GM12878 (cell line): Measurements from ENCODE around the gene OGA. TPM values are rescaled to one million over a fixed set of nuclear protein-coding genes. Genes with fewer than 3 reads are reported as not detected.

ENCODE experiments used
- BHLHE40 ChIP-seq, 2 experiments: fragments of 450-650 bp in 1 of 2; IDR thresholded peaks; 2 replicates each; pipeline ENCODE4 v1.6.1; 2011 to 2017; ENCODE audit warnings: low read depth in 2 of 2, borderline replicate concordance in 1 of 2, improper control_type of control experiment in 1 of 2, low read length in 1 of 2, mild to moderate bottlenecking in 1 of 2
- CBX3 ChIP-seq: fragments of 200-600 bp; sonication (generic); IDR thresholded peaks from 2 replicates; pipeline ENCODE4 v1.6.1; 2016; ENCODE audit warnings: low read depth, borderline replicate concordance
- CREM ChIP-seq: IDR thresholded peaks from 2 replicates; pipeline ENCODE4 v1.6.1; 2014; ENCODE audit warnings: antibody characterized with exemption, low read depth
- CUX1 ChIP-seq: IDR thresholded peaks from 2 replicates; pipeline ENCODE4 v1.6.1; 2012; ENCODE audit warnings: improper control_type of control experiment, low read depth, low read length; ENCODE audit not compliant: insufficient replicate concordance
- EGR1 ChIP-seq, 2 experiments: IDR thresholded peaks; 1 replicate in 1 of 2; 2 replicates in 1 of 2; pipeline ENCODE4 v1.6.1; 2011 to 2012; ENCODE audit warnings: low read depth in 2 of 2, low read length in 2 of 2, borderline replicate concordance in 1 of 2, mild to moderate bottlenecking in 1 of 2, moderate library complexity in 1 of 2
- FOXM1 ChIP-seq: IDR thresholded peaks from 2 replicates; pipeline ENCODE4 v1.6.1; 2012; ENCODE audit warnings: low read depth, mild to moderate bottlenecking, inconsistent platforms, low read length, moderate library complexity
- HDGF ChIP-seq: fragments of 450-650 bp; IDR thresholded peaks from 2 replicates; pipeline ENCODE4 v1.6.1; 2016; ENCODE audit warnings: antibody characterized with exemption
- IKZF1 ChIP-seq: fragments of 450-650 bp; conservative IDR thresholded peaks from 2 replicates; pipeline ENCODE4 v1.6.1; 2017; ENCODE audit warnings: antibody characterized with exemption, mild to moderate bottlenecking
- SMAD1 ChIP-seq: fragments of 450-650 bp; IDR thresholded peaks from 2 replicates; pipeline ENCODE4 v1.6.1; 2018; ENCODE audit warnings: mild to moderate bottlenecking, low read depth; ENCODE audit not compliant: partially characterized antibody
- STAT3 ChIP-seq: IDR thresholded peaks from 2 replicates; pipeline ENCODE4 v1.6.1; 2011; ENCODE audit warnings: low read depth, low read length, improper control_type of control experiment
- TCF7 ChIP-seq: IDR thresholded peaks from 2 replicates; pipeline ENCODE4 v1.6.1; 2014; ENCODE audit warnings: antibody characterized with exemption, borderline replicate concordance
- polyA plus RNA-seq, 11 experiments: library from polyadenylated mRNA; depleted of rRNA in 4 of 11; unstranded in 6 of 11; stranded (reverse) in 5 of 11; fragments of >200 nt; fragmentation: Nextera tagmentation in 4 of 11; fragmentation: Illumina TruSeq in 1 of 11; extraction: Ambion mirVana in 4 of 11; extraction: Trizol in 1 of 11; gene quantifications; 1 replicate in 1 of 11; 2 replicates in 10 of 11; pipeline versions ENCODE4 v1.2.1 to v1.2.3, GENCODE V29; 2011 to 2016; ENCODE audit warnings: inconsistent platforms in 2 of 11, missing spikeins in 2 of 11, low read depth in 1 of 11
- total RNA-seq, 4 experiments: library from RNA; depleted of rRNA in 3 of 4; stranded (reverse); fragments of >200 nt in 3 of 4; fragmentation: Illumina TruSeq in 1 of 4; extraction: Trizol in 1 of 4; gene quantifications; 2 replicates each; pipeline versions ENCODE4 v1.2.1 to v1.2.3, GENCODE V29; 2013 to 2021
- TF ChIP-seq, protein P1 (sequence below): fragments of 450-650 bp; formaldehyde crosslinking; IDR thresholded peaks from 2 replicates; pipeline ENCODE4 v1.5.0; 2022; ENCODE audit warnings: mild to moderate bottlenecking, missing genetic modification characterization
- TF ChIP-seq, protein P2 (sequence below): fragments of 150-350 bp; IDR thresholded peaks from 2 replicates; pipeline ENCODE4 v1.6.1; 2014; ENCODE audit warnings: mild to moderate bottlenecking, low read depth, low read length
- TF ChIP-seq, protein P3 (sequence below): fragments of 150-350 bp; IDR thresholded peaks from 2 replicates; pipeline ENCODE4 v1.6.1; 2016; ENCODE audit warnings: low read depth, low read length

OGA gene
- total and polyA plus RNA-seq, 10 of the 15 experiments (the other 5 are each of a cell fraction or from before 2014, with no cell fraction given): 23.0 to 145 (median 85.2) TPM

- TF ChIP-seq, protein P1, sequence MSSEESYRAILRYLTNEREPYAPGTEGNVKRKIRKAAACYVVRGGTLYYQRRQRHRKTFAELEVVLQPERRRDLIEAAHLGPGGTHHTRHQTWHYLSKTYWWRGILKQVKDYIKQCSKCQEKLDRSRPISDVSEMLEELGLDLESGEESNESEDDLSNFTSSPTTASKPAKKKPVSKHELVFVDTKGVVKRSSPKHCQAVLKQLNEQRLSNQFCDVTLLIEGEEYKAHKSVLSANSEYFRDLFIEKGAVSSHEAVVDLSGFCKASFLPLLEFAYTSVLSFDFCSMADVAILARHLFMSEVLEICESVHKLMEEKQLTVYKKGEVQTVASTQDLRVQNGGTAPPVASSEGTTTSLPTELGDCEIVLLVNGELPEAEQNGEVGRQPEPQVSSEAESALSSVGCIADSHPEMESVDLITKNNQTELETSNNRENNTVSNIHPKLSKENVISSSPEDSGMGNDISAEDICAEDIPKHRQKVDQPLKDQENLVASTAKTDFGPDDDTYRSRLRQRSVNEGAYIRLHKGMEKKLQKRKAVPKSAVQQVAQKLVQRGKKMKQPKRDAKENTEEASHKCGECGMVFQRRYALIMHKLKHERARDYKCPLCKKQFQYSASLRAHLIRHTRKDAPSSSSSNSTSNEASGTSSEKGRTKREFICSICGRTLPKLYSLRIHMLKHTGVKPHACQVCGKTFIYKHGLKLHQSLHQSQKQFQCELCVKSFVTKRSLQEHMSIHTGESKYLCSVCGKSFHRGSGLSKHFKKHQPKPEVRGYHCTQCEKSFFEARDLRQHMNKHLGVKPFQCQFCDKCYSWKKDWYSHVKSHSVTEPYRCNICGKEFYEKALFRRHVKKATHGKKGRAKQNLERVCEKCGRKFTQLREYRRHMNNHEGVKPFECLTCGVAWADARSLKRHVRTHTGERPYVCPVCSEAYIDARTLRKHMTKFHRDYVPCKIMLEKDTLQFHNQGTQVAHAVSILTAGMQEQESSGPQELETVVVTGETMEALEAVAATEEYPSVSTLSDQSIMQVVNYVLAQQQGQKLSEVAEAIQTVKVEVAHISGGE: no peak
- TF ChIP-seq BHLHE40 (IDR thresholded peaks at IDR 0.05; ENCODE audit: borderline replicate concordance in 1 of 2, low read depth in 2 of 2, low read length in 1 of 2) (no peak), CREM (no peak), EGR1 (IDR thresholded peaks at IDR 0.05; ENCODE audit: borderline replicate concordance in 1 of 2, low read depth in 2 of 2, low read length in 2 of 2) (peak in 1 of 2 experiments; percentile 83; a peak in 1 of 3 replicates), IKZF1 (peak; percentile 63; the same call in 1 of the 2 replicates), FOXM1 (no peak; the same call in 1 of the 2 replicates), SMAD1 (no peak), CBX3 (no peak), STAT3 (no peak), CUX1 (no peak), TCF7 (no peak), HDGF (no peak)
- TF ChIP-seq, protein P2, sequence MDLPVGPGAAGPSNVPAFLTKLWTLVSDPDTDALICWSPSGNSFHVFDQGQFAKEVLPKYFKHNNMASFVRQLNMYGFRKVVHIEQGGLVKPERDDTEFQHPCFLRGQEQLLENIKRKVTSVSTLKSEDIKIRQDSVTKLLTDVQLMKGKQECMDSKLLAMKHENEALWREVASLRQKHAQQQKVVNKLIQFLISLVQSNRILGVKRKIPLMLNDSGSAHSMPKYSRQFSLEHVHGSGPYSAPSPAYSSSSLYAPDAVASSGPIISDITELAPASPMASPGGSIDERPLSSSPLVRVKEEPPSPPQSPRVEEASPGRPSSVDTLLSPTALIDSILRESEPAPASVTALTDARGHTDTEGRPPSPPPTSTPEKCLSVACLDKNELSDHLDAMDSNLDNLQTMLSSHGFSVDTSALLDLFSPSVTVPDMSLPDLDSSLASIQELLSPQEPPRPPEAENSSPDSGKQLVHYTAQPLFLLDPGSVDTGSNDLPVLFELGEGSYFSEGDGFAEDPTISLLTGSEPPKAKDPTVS: no peak
- TF ChIP-seq, protein P3, sequence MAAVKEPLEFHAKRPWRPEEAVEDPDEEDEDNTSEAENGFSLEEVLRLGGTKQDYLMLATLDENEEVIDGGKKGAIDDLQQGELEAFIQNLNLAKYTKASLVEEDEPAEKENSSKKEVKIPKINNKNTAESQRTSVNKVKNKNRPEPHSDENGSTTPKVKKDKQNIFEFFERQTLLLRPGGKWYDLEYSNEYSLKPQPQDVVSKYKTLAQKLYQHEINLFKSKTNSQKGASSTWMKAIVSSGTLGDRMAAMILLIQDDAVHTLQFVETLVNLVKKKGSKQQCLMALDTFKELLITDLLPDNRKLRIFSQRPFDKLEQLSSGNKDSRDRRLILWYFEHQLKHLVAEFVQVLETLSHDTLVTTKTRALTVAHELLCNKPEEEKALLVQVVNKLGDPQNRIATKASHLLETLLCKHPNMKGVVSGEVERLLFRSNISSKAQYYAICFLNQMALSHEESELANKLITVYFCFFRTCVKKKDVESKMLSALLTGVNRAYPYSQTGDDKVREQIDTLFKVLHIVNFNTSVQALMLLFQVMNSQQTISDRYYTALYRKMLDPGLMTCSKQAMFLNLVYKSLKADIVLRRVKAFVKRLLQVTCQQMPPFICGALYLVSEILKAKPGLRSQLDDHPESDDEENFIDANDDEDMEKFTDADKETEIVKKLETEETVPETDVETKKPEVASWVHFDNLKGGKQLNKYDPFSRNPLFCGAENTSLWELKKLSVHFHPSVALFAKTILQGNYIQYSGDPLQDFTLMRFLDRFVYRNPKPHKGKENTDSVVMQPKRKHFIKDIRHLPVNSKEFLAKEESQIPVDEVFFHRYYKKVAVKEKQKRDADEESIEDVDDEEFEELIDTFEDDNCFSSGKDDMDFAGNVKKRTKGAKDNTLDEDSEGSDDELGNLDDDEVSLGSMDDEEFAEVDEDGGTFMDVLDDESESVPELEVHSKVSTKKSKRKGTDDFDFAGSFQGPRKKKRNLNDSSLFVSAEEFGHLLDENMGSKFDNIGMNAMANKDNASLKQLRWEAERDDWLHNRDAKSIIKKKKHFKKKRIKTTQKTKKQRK: no peak
Measured at GRCh38 chr10:101816913-101817336, 1.3 kb downstream of the OGA start (continued).
